ENCODE measurements around the gene HNRNPL.
"Not testable (repeated sequence)": the region's sequence is repeated elsewhere in the genome, so short reads cannot be mapped to it uniquely, and the experiment has no call there.

Gene HNRNPL

DNA sequence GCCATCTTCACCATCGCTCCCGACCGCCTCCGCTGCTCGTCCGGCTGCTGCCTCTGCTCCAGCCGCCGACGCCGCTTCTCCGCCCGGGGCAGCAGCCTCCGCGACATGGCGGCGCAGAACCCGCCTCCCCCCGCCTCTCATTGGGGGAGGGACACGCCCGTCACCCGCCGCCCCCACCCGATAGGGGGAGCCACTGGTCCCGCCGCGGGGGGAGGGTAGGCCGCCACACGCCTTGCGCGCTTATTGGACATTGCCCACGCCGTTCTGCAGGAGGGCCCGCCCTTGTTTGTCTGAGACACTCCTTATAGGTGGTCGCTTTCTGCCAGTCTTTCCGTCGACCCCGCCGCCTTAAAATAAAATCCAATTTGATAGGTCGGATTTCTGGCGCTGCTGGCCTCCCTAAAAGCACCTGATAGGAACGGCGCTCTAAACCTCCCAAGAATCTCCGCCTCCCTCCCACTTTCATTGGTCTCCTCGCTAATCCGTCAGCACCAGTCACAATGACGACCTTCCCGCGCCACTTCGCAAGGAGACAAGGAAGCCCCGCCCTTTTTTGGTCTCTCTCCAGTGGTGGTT is at the start of gene HNRNPL:
Gene HNRNPL (minus strand): TSS at position 127 of the 576 bp plus-strand sequence. CDS start 20 bp downstream, at position 107.
- peak; percentile 99 to 100 (median 100) for DNase-seq

DNA sequence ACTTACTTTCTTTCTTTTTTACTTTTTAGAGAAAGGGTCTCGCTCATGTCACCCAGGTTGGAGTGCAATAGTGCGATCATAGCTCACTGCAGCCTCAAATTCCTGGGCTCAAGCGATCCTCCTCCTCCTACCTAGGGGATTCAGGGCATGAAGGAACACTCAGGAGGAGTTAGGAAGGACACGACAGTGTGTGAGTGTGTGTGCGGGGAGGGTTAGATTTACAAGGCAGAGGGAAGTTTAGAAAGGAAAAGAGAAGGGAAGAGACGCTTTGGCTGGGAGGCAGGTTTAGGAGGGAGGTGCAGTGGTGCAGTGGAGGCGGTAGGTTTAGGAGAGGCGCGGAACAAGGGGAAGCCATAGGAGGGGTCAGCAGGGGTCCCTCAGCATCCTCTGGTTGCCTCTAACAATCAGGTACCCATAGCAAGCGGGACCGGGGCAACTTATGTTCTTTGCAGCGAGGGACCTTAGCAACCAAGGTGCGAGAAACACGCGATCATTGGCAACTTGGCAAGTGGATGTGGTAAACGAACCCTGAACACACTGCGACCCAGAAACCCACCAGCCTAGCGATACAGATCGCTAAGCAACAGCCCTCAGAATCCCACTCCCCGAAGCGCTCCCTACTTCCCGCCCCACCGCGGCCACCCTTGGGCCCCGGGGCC is 49.1 kb upstream of the HNRNPL start:
- DNase-seq = peak in 4 of 56 donors; percentile 36 to 54 (median 44)

DNA sequence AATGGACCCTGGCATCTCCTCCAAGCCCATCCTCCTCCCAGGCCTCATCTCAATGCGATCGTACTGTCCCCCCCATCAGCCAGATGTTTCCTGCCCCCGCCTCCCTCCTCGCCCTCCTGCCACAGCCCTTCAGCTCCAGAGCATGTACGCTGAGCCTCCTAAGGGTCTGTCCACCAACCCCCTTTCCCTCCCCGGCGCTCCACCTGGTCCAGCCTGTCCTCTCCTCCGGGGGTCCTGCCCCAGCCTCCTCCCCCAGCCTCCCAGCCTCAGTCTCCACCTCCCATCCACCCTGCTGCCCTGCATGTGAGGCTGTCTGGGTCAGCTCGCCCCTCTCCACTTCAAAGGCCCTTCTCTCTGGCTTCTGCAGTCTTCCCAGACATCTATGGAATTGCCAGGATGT is 45.2 kb upstream of the HNRNPL start:
- DNase-seq = no peak

DNA sequence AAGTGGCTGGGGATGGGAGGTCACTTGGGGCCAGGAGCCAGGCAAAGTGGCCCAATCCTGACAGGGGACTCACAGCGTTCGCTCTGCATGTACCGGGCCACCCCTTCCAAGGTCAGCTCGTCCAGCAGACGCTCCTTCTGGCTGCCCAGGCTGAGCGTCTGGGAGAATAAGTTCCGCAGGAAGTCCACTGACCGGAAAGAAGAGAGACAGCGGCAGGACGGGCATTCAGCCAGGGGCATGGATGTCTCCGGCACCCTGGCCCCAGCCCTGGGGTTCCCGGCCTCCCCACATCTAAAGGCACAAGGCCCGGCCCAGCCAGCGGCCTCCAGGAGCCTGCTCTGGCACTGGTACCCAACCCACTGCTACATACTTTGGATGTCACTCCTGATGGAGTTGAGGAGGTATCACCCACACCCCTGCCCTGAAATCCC is 43.6 kb upstream of the HNRNPL start:
- no peak for DNase-seq

DNA sequence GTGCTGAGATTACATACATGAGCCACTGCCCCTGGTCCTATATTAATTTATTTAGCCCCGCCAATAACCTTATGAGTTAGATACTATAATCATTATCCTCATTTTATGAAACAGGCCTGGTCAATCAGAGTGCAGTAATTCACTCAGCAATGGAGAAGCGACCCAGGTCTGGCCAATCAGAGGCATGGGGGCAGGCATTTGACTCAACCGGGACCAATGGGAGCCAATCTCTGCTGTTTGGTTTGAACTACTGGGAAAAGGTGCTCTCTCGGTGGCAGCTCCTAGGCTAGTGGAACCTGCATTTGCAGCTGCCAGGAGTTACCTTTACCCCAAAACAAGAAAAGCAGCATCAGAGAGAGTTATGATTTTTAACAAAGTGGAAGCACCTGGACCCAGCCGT is 43.1 kb upstream of the HNRNPL start:
- DNase-seq = no peak

DNA sequence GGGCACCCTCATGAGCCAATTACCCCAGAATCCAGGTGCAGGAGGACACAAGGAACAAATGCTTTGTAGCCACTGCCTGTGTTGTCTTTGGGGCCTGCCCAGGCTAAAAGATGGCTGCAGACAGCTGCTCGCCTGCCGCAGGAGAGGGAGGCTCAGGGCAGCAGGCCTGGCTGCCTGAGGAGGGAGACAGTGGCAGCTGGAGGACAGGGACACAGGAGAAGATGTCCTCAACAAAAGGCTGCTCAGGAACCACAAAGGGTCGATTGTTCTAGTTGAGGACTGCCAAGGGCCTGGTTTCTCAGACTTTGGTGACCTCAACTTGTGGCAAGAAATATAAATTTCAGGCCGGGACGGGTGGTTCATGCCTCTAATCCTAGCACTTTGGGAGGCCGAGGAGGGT is 42.0 kb upstream of the HNRNPL start:
- DNase-seq = peak in 41 of 56 donors; percentile 10 to 76 (median 45)

DNA sequence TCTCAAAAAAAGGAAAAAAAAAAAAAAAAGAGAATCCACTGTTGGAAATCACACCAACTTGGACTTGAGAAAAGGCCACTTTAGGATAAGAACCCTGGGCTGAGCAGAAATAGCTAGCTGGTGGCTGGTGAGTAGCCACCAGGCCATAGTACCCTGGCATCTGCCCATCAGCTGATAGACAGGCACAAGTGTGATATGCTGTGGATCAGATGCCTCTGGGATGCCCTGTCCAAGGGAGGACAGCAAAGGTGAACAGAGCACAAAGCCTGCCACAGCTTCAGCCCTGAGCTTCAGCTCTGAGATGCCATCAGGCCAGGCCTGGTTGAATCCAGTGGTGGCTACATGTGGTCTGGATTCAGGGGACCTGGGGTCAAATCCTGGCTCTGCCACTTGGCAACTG is 40.9 kb upstream of the HNRNPL start:
- no peak for DNase-seq

DNA sequence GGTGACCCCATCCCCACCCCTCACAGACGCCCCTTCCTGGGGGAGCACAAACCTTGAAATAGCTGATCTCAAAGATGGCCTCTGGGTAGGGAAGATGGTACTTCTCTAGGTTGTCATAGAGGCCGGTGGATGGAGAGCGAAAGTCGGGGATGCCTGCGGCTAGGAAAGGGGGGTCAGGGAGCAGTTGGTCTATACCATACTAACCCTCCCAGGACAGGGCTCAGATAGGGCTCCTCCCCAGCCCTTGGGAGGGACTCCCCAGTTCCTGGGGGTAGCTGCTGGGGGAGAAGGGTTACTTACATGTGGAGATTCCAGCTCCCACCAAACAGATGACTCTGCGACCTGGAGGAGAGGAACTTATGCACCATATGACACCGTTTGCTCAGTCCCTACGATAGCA is 40.0 kb upstream of the HNRNPL start:
- no peak for DNase-seq

DNA sequence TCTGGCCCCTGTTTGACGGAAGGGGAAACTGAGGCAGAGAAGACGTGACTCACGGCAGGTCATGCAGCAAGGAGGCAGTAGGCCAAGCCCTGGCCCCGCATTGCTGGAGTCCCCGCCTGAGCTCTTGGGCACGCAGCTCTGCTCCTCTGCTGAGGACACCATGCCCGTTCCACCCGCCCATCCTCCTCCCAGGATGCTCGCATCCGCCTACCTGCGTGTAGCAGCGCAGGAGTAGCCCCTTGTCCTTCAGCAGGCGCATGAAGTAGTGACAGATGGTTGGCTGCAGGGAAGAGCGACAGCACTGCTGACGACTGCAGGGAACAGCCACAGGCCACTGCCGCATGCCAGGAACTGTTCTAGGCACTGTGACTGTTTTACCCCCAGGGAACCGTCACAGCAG is 39.1 kb upstream of the HNRNPL start:
- no peak for DNase-seq

DNA sequence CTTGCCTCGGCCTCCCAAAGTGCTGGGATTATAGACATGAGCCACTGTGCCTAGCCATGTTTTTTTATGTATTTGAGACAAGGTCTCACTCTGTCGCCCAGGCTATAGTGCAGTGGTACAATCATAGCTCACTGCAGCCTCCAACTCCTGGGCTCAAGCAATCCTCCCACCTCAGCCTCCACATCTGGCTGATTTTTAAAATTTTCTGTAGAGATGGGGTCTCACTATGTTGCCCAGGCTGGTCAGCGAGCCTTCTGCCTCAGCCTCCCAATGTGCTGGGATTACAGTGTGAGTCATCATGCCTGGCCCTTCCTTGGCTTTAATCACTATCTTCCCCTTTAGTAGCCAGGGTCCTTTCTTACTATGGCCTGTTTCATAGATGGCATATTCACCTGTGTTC is 34.9 kb upstream of the HNRNPL start:
- DNase-seq = not testable (repeated sequence)

DNA sequence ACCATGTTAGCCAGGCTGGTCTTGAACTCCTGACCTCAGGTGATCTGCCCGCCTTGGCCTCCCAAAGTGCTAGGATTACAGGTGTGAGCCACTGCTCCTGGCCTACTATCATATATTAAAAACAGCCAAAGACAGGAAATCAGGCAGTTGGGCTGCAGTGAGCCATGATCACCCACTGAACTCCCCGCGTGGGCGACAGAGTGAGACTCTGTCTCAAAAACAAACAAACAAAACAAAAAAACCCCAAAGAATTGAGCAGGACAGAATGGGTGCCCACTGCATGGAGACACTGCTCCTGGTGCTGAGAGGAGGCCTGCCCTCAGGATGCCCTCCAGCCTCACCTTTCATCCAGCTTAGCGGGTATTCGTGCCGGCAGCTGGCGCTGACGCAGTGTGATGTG is 33.5 kb upstream of the HNRNPL start:
- DNase-seq = no peak

DNA sequence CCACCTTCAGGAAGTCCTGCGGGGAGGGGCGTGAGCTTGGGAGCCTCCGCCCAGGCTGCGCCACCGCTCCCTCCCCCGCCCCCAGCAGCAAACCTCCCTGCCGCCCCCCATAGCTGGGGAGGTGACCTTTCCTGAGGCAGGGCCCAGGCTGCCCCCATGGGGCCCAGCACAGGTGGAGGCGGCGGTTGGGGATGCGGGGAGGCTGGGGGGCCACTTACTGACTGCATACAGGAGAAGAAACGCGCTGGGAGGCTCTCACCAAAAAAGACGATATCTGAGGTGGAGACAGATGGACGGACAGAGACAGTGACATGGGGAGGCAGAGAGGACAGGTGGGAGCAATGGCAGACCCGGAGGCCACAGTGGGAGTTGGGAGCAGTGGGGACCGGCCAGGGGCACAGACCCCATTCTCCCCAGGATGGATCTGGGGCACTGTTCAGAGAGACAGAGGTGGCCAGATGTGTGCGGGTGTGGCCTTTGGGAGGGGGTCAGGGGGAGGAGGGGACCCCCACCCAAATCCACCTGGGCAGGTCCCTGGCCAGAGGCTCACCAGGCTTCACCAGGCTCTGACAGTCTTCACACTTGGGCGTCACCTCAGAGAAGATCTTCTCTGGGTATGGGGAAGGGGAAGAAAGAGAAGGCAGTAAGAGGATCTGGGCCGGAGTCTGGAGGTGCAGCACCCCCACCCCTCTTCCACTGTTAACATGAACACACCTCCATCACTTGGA is 31.3 kb upstream of the HNRNPL start:
- no peak for DNase-seq

DNA sequence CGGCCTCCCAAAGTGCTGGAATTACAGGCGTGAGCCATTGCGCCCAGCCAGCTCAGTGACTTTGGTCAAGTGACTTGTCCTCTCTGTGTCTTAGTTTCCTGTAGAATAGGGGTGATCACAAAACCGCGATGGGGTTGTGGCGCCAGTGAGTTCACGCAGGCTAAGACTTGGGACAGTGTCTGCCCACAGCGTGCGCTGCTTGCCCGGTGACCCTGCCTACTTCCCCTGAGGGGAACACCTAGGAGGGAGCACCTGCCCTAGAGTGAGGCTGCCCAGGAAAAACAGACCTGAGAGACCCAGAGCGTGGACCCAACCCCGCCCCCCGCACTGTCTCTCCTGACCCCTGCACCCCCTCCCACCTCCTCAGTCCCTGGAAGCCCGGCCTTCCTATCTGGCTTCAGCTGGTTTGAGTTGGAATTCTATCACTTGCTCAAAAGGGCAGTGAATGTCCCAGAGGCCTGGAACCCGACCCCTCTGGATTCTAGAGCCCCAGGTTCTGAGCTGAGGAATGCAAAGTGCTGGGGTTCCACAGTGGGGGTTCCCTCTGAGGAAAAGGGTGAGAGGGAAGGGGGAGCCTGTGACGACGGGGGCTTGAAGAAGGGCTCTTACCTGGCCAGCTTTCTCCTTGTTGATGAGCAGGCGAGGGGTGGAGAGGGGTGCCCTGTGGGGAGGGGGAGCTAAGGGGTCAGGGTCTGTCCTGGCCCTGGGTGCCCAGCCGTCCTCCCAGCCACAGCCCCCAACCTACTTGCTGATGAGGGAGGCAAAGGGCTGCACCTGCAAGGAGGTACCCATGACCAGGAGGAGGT is 30.5 kb upstream of the HNRNPL start:
- no peak for DNase-seq

DNA sequence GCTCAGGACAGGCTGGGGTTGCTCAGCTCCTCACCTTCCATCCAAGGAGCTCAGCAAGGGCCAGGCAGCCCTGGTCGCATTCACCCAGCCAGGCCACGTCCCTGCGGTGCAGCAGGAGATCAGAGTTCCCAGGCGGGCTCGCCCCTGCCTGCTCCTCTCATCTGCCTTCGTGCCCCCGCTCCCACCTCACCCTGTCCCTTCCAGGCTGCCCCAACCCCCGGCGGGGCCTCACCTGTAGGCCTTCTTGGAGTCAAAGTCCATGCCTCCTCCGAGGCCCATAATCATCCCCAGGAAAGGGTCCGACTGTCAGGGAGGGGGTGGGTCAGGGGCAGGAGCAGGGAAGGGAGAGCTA is 29.6 kb upstream of the HNRNPL start:
- DNase-seq = no peak

DNA sequence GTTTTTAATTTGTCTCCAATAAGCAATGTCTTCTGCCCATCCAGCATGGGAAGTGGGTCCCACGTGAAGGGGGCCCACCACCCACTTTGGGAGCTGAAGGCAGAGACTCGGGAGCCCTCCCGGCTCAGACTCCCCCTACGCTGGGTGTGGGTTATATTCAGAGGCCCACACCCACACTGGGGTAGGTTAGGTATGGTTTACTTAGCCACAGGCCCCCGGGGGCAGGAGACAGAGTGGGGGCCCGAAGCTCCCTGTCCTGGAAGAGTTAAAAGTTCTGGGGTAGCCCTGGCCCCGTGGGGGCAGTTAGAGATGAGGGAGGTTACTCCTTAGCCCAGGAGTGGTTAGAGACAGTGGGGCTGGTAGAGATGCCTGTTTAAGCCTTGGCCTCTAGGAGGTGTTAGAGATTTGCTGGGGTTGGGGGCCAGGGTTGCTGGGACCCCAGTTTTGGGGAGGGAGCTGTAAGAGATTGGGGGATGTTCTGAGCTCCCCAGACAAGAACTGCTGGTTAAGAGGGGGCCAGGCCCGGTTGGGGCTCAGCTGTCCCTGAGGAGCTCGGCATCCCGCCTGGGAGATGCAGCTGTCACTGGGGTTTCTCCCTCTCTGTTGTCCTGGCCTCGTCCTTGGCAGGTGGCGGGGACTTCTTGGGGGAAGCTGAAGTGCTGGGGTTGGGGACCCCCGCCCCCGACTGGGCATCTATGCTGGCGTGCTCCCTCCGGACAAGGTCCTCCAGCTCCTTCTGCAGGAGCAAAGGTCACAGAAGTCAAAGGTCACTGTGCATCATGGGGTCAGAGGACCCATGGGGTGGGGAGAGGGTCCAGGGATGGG is 29.0 kb upstream of the HNRNPL start:
- no peak for DNase-seq

DNA sequence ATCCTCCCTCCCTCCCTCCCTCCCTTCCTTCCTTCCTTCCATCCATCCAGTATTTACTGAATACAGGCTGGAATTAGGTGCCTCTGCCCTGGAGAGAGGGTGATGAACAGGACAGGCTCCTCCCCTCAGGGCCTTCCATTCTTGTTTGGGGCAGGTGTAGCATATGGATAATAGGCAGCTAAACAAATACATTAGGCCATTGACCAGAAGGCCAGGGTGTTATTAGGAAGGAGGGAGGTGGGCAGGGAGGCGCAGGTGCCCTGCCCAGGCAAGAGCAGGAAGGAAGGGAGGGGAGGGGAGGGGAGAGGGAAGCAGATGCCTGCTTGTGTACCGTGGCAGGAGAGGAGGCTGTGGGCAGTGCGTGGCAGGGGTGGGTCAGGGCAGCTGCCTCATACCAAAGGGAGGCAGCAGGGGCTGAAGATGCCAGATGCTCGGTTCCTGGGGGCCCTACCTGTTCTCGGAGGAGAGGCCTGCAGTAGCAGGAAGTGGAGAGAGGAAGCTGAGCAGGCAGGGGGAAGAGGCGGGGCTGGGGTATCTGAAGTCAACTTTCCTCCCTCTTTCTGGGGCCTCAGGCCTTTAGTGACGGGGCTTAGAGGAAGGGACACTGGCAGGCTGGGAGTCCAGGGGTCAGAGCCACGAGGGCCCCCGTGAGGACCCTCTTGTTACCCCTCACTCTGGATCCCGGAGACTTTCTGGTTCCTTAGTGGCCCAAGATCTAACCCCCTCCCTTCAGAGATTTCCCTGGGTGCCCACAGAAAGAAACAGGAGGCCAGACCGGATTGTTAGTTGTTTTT is 28.2 kb upstream of the HNRNPL start, which contains the start of gene RINL:
Gene RINL (minus strand): TSS at position 495 of the 794 bp plus-strand sequence. CDS start 1,533 bp downstream, outside the sequence.
- peak in 1 of 56 donors; percentile 14 for DNase-seq

DNA sequence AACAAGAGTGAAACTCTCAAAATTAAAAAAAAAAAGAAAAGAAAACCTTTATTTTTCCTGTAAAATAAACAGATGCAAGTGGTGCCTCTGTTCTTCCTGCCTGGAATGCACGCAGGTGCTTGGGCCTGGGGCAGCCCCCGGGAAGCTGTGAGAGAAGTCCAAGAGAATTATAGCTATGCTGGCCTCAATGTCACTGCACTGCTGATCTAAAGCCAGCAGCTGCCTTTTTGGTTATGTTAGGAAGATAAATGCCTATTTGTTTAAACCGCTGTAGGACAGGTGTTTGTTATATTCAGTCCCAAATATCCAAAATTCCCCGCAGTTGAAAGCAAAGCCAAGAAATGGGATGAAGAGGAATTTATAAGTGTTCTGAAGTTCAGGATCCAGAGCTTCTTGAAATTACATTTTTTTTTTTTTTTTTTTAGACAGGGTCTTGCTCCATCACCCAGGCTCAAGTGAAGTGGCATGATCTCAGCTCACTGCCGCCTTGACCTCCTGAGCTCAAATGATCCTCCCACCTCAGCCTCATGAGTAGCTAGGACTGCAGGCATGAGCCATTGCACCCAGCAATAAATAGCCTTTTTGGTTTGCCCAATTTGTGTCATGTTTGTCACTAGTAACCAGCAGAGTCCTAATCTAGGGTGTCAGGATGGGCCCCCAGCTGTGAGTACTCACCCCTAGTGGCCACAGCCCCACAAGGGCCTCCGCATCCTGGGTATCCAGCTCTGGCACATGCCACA is 26.0 kb upstream of the HNRNPL start:
- no peak for DNase-seq

DNA sequence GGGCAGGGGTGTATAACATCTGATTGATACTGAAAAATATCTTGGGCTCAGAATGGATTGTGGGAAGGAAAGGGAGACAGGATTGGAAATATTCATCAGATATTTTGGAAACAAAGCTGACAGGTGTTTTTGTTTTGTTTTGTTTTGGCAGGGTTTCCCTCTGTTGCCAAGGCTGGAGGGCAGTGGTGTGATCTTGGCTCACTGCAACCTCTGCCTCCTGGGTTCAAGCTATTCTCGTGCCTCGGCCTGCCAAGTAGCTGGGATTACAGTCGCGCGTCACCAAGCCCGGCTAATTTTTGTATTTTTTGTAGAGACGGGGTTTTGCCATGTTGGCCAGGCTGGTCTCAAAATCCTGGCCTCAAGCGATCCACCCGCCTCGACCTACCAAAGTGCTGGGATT is 23.6 kb upstream of the HNRNPL start:
- not testable (repeated sequence) for DNase-seq

DNA sequence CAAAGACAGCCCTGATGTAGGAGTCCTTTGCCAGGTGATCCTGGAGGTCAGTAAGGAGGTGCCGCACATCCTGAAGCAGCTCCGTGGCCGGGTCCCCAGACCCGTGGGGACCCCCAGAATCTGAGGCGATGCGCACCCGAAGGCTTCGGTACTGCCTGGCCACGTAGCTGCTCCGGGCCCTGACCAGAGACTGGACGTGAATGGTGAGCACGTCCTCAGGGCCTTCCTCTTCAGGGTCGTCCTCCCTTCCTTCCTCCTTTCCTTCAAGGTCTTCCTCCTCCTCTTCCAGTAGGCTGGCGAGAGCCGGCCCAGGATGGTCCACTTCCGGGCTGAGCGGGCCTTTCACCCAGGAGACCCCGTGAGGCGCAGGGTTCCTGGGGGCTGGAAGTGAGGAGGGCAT is 20.8 kb upstream of the HNRNPL start:
- no peak for DNase-seq

Data from nucleus accumbens (tissue), 56 donors.